Left forelimb (tissue), 1 donor: ENCODE data around the gene RPAIN.
A peak's percentile ranks its signal among the peaks of the same experiment; 100 is the strongest.

Experiments
- DNase-seq: peaks from one replicate; pipeline ENCODE4 v3.0.0-alpha.2; 2018; ENCODE audit warnings: low spot score

The RPAIN gene

GRCh38 chr17:5419959-5420653, at the start of gene RPAIN:
Gene RPAIN, plus strand, starts transcription at chr17:5420182. Its CDS starts 29 bp downstream, at chr17:5420211.
- no peak for DNase-seq

- no peak for DNase-seq
These were observed 49.6 kb upstream of the RPAIN start for GRCh38 chr17:5370411-5370810.

- no peak for DNase-seq
These were observed 46.9 kb upstream of the RPAIN start for GRCh38 chr17:5373112-5373511.

- no peak for DNase-seq
These were observed 41.3 kb upstream of the RPAIN start for GRCh38 chr17:5378566-5379207.

- no peak for DNase-seq
These were observed 40.5 kb upstream of the RPAIN start for GRCh38 chr17:5379351-5380107.

- DNase-seq, result no peak
These were observed 39.4 kb upstream of the RPAIN start for GRCh38 chr17:5380491-5381135.

- DNase-seq, result no peak
These were observed 38.4 kb upstream of the RPAIN start for GRCh38 chr17:5381542-5381941.

GRCh38 chr17:5391678-5392077, 28.3 kb upstream of the RPAIN start:
- no peak for DNase-seq

GRCh38 chr17:5396612-5397011, 23.4 kb upstream of the RPAIN start:
- DNase-seq, result no peak

- no peak for DNase-seq
These were observed 20.2 kb upstream of the RPAIN start for GRCh38 chr17:5399767-5400166.

- DNase-seq, result no peak
These were observed 14.6 kb upstream of the RPAIN start for GRCh38 chr17:5405400-5405799.

GRCh38 chr17:5408186-5408585, 11.8 kb upstream of the RPAIN start:
- no peak for DNase-seq

GRCh38 chr17:5410594-5411272, 9.2 kb upstream of the RPAIN start:
- DNase-seq, result no peak

GRCh38 chr17:5413682-5414081, 6.3 kb upstream of the RPAIN start:
- no peak for DNase-seq

- no peak for DNase-seq
These were observed 3.1 kb upstream of the RPAIN start for GRCh38 chr17:5416901-5417300.

- DNase-seq, result no peak
These were observed 1.1 kb upstream of the RPAIN start for GRCh38 chr17:5418858-5419355.

GRCh38 chr17:5419356-5419958, 525 bp upstream of the RPAIN start, which contains the start of gene NUP88:
Gene NUP88, minus strand, starts transcription at chr17:5419662. Its CDS starts 12 bp downstream, at chr17:5419650.
- DNase-seq, result peak; percentile 98

GRCh38 chr17:5422505-5422904, 2.5 kb downstream of the RPAIN start:
- no peak for DNase-seq

- DNase-seq, result no peak
These were observed 4.9 kb downstream of the RPAIN start for GRCh38 chr17:5424909-5425308.

- no peak for DNase-seq
These were observed 5.8 kb downstream of the RPAIN start for GRCh38 chr17:5425826-5426225.

- DNase-seq, result no peak
These were observed 9.4 kb downstream of the RPAIN start for GRCh38 chr17:5429191-5429887.
